ENCODE results near the gene ZNF141.

DNA sequence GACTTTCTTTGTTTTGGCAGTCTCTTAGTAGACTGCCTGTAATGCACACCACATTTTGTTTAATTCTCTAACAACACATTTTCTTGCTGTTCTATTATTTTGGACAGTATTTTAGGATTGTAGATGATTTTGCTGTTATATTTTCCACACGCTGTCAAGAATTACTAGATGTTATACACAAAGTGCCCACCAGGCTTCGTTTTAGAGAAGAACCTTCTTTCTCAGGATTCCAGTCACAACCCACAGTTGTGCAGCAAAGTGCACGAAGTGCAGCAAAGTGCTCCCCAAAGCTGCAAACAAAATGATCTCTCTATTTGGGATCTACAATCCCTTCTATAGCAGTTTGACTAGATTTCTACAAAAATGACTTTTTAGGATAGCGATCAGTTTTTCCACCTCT lies 2.4 kb downstream of the ZNF141 start:
- TF ChIP-seq ZNF274 (IDR thresholded peaks at IDR 0.05; ENCODE audit: low read depth, low read length) = no peak
- no peak for TF ChIP-seq YY1 (IDR thresholded peaks at IDR 0.05; ENCODE audit: insufficient read depth, insufficient read length)
